Esophagus squamous epithelium (tissue), 5 donors: ENCODE data around the gene COL26A1. TPM values are rescaled to one million over a fixed set of nuclear protein-coding genes. Genes with fewer than 3 reads are reported as not detected.

Source experiments
- DNase-seq: peaks from one replicate; lab custom pipeline; 2025; lab: John Stamatoyannopoulos, UW
- H3K27ac ChIP-seq, 4 donors: fragments of 200-600 bp; sonication (generic); one replicate each; pipeline ENCODE4 v1.5.1; 2016 to 2019; ENCODE audit warnings: mild to moderate bottlenecking in 1 of 4
- H3K27me3 ChIP-seq, 4 donors: fragments of 200-600 bp; sonication (generic); 1 replicate in 3 of 4; 2 replicates in 1 of 4; pipeline versions ENCODE4 v1.5.1 to v1.6.0; 2017 to 2021; ENCODE audit warnings: antibody characterized with exemption in 1 of 4
- H3K36me3 ChIP-seq, 3 donors: fragments of 200-600 bp; sonication (generic); one replicate each; pipeline ENCODE4 v1.5.1; 2016 to 2019
- H3K4me1 ChIP-seq, 3 donors: fragments of 200-600 bp; sonication (generic); one replicate each; pipeline ENCODE4 v1.5.1; 2017 to 2019
- H3K4me3 ChIP-seq, 4 donors: fragments of 200-600 bp; sonication (generic); 1 replicate in 3 of 4; 2 replicates in 1 of 4; pipeline ENCODE4 v1.5.1; 2016 to 2019; ENCODE audit warnings: mild to moderate bottlenecking in 2 of 4, moderate library complexity in 1 of 4
- H3K9me3 ChIP-seq, 3 donors: fragments of 200-600 bp; sonication (generic); one replicate each; pipeline ENCODE4 v1.5.1; 2016 to 2019
- POLR2A ChIP-seq, 4 donors: fragments of 450-650 bp; IDR thresholded peaks; one replicate each; pipeline ENCODE4 v1.6.1; 2017; ENCODE audit warnings: antibody characterized with exemption in 4 of 4, mild to moderate bottlenecking in 4 of 4, moderate library complexity in 3 of 4
- WGBS, 2 donors: methylation state at CpG; one replicate each; pipeline ENCODE4 v1.1.5; 2018; 5-methylcytosine and 5-hydroxymethylcytosine counted together
- intact Hi-C: fragments of 100-400 bp; cut with DNase I; formaldehyde crosslinking; loops from one replicate; pipeline ENCODE4 v1.15.0; 2022
- total RNA-seq, 4 donors: library from RNA; depleted of rRNA; stranded (reverse); fragments of >200 nt; gene quantifications; one replicate each; pipeline ENCODE4 v1.1.0, GENCODE V29; 2016
- TF ChIP-seq, protein P1 (sequence below), 6 experiments: fragments of 450-650 bp in 4 of 6; fragments of 200-600 bp in 2 of 6; sonication (generic) in 2 of 6; IDR thresholded peaks; one replicate each; pipeline ENCODE4 v1.5.1; 2016 to 2019; ENCODE audit warnings: antibody characterized with exemption in 6 of 6, mild to moderate bottlenecking in 4 of 6, moderate library complexity in 4 of 6
- donor health status: DM: yes; HTN: yes; CAD: no.

The COL26A1 gene
- total RNA-seq, 4 donors from 2014 or later: not detected

GRCh38 chr7:101436857-101437576, 74.3 kb downstream of the COL26A1 start:
- no peak overlapping the region for H3K27ac ChIP-seq
- H3K27me3 ChIP-seq: peaks cover 0 to 71% (median 0%) of the 10 kb centered on the region in 4 donors
- no peak for TF ChIP-seq POLR2A (IDR thresholded peaks at IDR 0.05)
- TF ChIP-seq, protein P1, sequence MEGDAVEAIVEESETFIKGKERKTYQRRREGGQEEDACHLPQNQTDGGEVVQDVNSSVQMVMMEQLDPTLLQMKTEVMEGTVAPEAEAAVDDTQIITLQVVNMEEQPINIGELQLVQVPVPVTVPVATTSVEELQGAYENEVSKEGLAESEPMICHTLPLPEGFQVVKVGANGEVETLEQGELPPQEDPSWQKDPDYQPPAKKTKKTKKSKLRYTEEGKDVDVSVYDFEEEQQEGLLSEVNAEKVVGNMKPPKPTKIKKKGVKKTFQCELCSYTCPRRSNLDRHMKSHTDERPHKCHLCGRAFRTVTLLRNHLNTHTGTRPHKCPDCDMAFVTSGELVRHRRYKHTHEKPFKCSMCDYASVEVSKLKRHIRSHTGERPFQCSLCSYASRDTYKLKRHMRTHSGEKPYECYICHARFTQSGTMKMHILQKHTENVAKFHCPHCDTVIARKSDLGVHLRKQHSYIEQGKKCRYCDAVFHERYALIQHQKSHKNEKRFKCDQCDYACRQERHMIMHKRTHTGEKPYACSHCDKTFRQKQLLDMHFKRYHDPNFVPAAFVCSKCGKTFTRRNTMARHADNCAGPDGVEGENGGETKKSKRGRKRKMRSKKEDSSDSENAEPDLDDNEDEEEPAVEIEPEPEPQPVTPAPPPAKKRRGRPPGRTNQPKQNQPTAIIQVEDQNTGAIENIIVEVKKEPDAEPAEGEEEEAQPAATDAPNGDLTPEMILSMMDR (IDR thresholded peaks at IDR 0.05): no peak
- H3K4me1 ChIP-seq: no peaks in the 10 kb centered on the region
- no peaks in the 10 kb centered on the region for H3K36me3 ChIP-seq
- 63 to 64% methylated on average over 10 to 15 of the region's 19 CpGs for WGBS, 2 donors
- H3K4me3 ChIP-seq: no peak overlapping the region
- no peak for DNase-seq
- no peaks in the 10 kb centered on the region for H3K9me3 ChIP-seq
- intact Hi-C loops: no loop called here

DNA sequence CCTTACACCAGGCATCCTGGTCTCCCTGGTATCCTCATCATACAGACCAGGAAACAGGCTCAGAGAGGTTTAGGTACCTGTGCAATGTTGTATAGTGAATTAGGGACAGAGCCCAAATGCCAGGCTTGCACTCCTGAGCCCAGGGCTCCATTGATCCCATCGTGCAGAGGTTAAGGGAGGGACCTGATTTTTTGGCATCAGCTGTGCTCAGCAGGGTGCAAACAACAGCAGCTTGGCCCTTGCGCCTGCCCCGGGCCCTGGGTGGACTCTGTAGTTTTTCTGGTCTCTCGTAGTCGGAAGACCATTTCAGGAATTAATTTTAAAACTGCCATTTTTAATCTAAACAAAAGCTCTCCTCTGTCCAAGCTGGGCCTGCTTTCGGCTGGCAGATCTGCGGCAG, 79.2 kb downstream of the COL26A1 start:
- no peak for DNase-seq
- H3K4me1 ChIP-seq: no peaks in the 10 kb centered on the region
- H3K27me3 ChIP-seq: peaks cover 0 to 42% (median 0%) of the 10 kb centered on the region in 4 donors
- TF ChIP-seq POLR2A (IDR thresholded peaks at IDR 0.05): no peak
- TF ChIP-seq, protein P1 (IDR thresholded peaks at IDR 0.05): no peak
- no peaks in the 10 kb centered on the region for H3K9me3 ChIP-seq
- no peak overlapping the region for H3K4me3 ChIP-seq
- intact Hi-C loops: no loop called here
- H3K27ac ChIP-seq: no peak overlapping the region
- WGBS, 2 donors: 55% methylated on average over 6 to 7 of the region's 7 CpGs
- H3K36me3 ChIP-seq: no peaks in the 10 kb centered on the region

GRCh38 chr7:101442426-101443070, 79.9 kb downstream of the COL26A1 start:
- no peaks in the 10 kb centered on the region for H3K36me3 ChIP-seq

GRCh38 chr7:101450064-101450463, 87.4 kb downstream of the COL26A1 start:
- H3K4me3 ChIP-seq: no peak overlapping the region
- DNase-seq: no peak
- H3K36me3 ChIP-seq: no peaks in the 10 kb centered on the region
- H3K27ac ChIP-seq: no peak overlapping the region
- peaks cover 0 to 5% (median 0%) of the 10 kb centered on the region in 4 donors for H3K27me3 ChIP-seq
- H3K4me1 ChIP-seq: no peaks in the 10 kb centered on the region
- WGBS, 2 donors: 56 to 78% methylated on average over 4 of the region's 4 CpGs
- no peaks in the 10 kb centered on the region for H3K9me3 ChIP-seq
- intact Hi-C loops: no loop called here
- TF ChIP-seq POLR2A (IDR thresholded peaks at IDR 0.05): no peak
- TF ChIP-seq, protein P1 (IDR thresholded peaks at IDR 0.05): no peak

More at GRCh38 chr7:101442426-101443070, 79.9 kb downstream of the COL26A1 start:
- no peak for DNase-seq
- TF ChIP-seq, protein P1 (IDR thresholded peaks at IDR 0.05): no peak
- TF ChIP-seq POLR2A (IDR thresholded peaks at IDR 0.05): no peak
- 44 to 51% methylated on average over 15 of the region's 15 CpGs for WGBS, 2 donors
- peaks cover 0 to 35% (median 0%) of the 10 kb centered on the region in 4 donors for H3K27me3 ChIP-seq
- intact Hi-C loops: no loop called here
- H3K27ac ChIP-seq: no peak overlapping the region
- no peaks in the 10 kb centered on the region for H3K9me3 ChIP-seq
- no peaks in the 10 kb centered on the region for H3K4me1 ChIP-seq
- H3K4me3 ChIP-seq: no peak overlapping the region

DNA sequence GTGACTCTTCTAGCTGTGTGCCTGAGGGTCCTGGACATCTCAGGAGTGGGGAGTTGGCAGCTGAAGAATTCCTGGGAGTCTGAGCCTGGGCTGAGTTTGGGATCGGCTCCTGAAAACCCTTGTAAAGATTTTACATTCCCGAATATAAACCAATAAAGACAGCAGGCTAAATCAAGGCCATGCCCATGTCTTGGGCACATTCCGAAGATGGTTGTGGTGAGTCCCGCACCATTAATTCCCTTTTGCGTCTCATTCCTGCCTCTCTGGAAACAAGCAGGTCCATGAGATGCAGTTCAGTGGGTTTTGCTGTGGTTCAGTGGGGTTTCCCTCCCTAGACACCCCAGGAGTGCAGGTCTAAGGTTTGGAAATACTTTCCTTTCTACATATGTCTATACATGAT, 90.9 kb downstream of the COL26A1 start:
- Histone ChIP-seq H3K36me3 (no peaks in the 10 kb centered on the region), H3K4me3 (no peak overlapping the region), H3K4me1 (no peaks in the 10 kb centered on the region), H3K9me3 (no peaks in the 10 kb centered on the region), H3K27me3 (peaks cover 0 to 2% (median 0%) of the 10 kb centered on the region in 4 donors), H3K27ac (no peak overlapping the region)
- intact Hi-C loops: no loop called here
- 71 to 83% methylated on average over 4 to 5 of the region's 5 CpGs for WGBS, 2 donors
- no peak for TF ChIP-seq POLR2A (IDR thresholded peaks at IDR 0.05)
- TF ChIP-seq, protein P1 (IDR thresholded peaks at IDR 0.05): no peak
- no peak for DNase-seq
